Measurements from ENCODE around the gene MAP4. TPM values are rescaled to one million over a fixed set of nuclear protein-coding genes. Genes with fewer than 3 reads are reported as not detected.

Gene MAP4
- total and polyA plus RNA-seq, 2 donors (not counting 3 experiments of a cell fraction or from before 2014, with no cell fraction given) = 121 to 290 TPM

DNA sequence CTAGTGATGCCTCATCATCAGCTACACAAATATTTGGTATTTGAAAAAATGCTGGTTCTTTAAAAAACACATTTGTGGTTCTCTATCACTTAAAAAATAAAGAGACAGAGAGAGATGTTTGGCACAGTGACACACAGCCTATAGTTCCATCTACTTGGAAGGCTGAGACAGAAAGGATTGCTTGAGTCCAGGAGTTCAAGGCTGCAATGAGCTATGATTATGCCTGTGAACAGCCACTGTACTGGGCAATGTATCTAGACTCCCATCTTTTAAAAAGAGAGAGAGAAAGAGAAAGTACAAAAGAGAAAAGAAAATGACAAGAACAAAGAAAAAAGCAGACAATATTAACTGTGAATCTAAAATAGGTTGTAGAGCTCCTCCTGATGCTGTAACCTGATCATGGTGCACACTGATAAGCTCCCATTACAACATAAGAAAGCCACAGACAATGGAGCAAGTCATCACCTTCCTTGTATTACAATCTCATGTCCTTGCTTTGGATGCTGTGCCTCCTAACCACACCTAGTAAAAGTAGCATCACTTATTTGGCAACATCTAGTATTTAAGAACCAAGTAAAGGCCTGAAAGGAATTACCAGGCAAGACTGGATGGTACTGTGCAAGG lies 31.7 kb upstream of the MAP4 start:
- H3K9ac ChIP-seq (replicated peaks; ENCODE audit: extremely low read depth, insufficient read depth, low read length) = no peak overlapping the region
- no peak overlapping the region for H3K4me3 ChIP-seq (replicated peaks in 1 of 3; ENCODE audit: insufficient read depth in 1 of 3, low read depth in 1 of 3, low read length in 3 of 3)
- DNase-seq (ENCODE audit: low read depth, low spot score) (no peak), FAIRE-seq (no peak)
- no peaks in the 10 kb centered on the region for H3K9me1 ChIP-seq (replicated peaks; ENCODE audit: control insufficient read depth, extremely low read depth, insufficient read depth, low read length)
- BruUV-seq (replicated peaks) = no TSS peak
- no peaks in the 10 kb centered on the region for H3K4me1 ChIP-seq (ENCODE audit: control insufficient read depth, extremely low read depth, insufficient read depth, low read length)
- TF ChIP-seq JUN (IDR thresholded peaks at IDR 0.05; ENCODE audit: borderline replicate concordance, insufficient read depth, insufficient read length, low read depth) (no peak), GATA2 (IDR thresholded peaks at IDR 0.05; ENCODE audit: insufficient read depth, insufficient read length, low read depth, low read length) (no peak), MYC (IDR thresholded peaks at IDR 0.05; ENCODE audit: low read depth, low read length) (no peak), MAX (IDR thresholded peaks at IDR 0.05; ENCODE audit: insufficient read depth, insufficient read length) (no peak), POLR2A (IDR thresholded peaks at IDR 0.05; ENCODE audit: low read depth, low read length) (no peak), FOS (IDR thresholded peaks at IDR 0.05; ENCODE audit: borderline replicate concordance, insufficient read depth, low read length) (no peak), EZH2 (IDR thresholded peaks at IDR 0.05; ENCODE audit: borderline replicate concordance, low read depth, low read length, severe bottlenecking) (no peak), POLR2AphosphoS5 (IDR thresholded peaks at IDR 0.05; ENCODE audit: insufficient read depth, low read depth, low read length) (no peak)
- TF ChIP-seq, protein P1, sequence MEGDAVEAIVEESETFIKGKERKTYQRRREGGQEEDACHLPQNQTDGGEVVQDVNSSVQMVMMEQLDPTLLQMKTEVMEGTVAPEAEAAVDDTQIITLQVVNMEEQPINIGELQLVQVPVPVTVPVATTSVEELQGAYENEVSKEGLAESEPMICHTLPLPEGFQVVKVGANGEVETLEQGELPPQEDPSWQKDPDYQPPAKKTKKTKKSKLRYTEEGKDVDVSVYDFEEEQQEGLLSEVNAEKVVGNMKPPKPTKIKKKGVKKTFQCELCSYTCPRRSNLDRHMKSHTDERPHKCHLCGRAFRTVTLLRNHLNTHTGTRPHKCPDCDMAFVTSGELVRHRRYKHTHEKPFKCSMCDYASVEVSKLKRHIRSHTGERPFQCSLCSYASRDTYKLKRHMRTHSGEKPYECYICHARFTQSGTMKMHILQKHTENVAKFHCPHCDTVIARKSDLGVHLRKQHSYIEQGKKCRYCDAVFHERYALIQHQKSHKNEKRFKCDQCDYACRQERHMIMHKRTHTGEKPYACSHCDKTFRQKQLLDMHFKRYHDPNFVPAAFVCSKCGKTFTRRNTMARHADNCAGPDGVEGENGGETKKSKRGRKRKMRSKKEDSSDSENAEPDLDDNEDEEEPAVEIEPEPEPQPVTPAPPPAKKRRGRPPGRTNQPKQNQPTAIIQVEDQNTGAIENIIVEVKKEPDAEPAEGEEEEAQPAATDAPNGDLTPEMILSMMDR (IDR thresholded peaks at IDR 0.05; ENCODE audit: extremely low read depth in 1 of 2, insufficient read depth in 1 of 2, low read depth in 1 of 2, low read length in 2 of 2) = no peak
- ChIA-PET CTCF (interaction anchor here (0.7 to 1.1 kb wide), 3 partner anchors 21 to 166 kb away, joined by 3 to 4 read pairs (median 3); no protein-coding TSS in a partner anchor), POLR2A (no interaction called here)
- H4K20me1 ChIP-seq (replicated peaks; ENCODE audit: control insufficient read depth, extremely low read depth, insufficient read depth, low read length) = peaks cover 2% of the 10 kb centered on the region
- no peaks in the 10 kb centered on the region for H3K27me3 ChIP-seq (ENCODE audit: control insufficient read depth in 2 of 2, insufficient read depth in 2 of 2, low read length in 2 of 2)
- no peak overlapping the region for H3K4me2 ChIP-seq (ENCODE audit: insufficient read depth, low read length)
- intact Hi-C loops (cut with micrococcal nuclease) (no loop called here), dilution Hi-C loops (cut with MboI; ENCODE audit: extremely low pct_ligation_motif_present, low sequenced_read_pairs) (no loop called here)
- peaks cover 0 to 2% of the 10 kb centered on the region in 2 experiments for H3K36me3 ChIP-seq (ENCODE audit: control insufficient read depth in 2 of 2, extremely low read depth in 1 of 2, insufficient read depth in 2 of 2, low read length in 2 of 2)
- H3K79me2 ChIP-seq (ENCODE audit: control insufficient read depth, insufficient read depth, low read length) = peaks cover 71% of the 10 kb centered on the region
- H2AFZ ChIP-seq (ENCODE audit: low read depth, low read length) = no peak overlapping the region
- no peaks in the 10 kb centered on the region for H3K9me3 ChIP-seq (replicated peaks; ENCODE audit: control insufficient read depth, insufficient read depth, low read length)
- no peak overlapping the region for H3K27ac ChIP-seq (ENCODE audit: insufficient read depth, low read depth, low read length)

Data from endothelial cell of umbilical vein (primary cell).